ENCODE measurements around the gene EPG5.

Gene EPG5

DNA sequence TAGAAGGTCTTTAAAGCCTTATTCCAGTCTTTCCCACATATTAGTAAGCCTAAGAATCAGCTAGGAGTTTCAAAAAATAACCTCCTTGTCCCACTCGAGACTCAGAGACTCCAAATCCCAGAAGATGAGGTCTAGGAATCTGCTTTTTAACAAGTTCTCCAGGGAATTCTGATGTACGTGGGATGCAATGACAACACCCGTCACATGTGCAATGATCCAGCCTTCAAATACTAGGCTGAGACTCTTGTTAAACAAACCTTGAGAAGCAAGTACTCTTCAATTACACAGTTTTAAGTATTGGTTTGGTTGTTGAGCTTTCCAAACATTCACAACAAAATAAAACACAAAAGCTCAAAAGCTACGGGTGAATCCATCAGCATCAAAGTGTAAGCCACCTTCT lies 53.9 kb downstream of the EPG5 start:
- no peak for TF ChIP-seq ZNF274 (IDR thresholded peaks at IDR 0.05; ENCODE audit: low read depth, low read length)
- H3K4me3 ChIP-seq (ENCODE audit: low read length) = no peak overlapping the region

DNA sequence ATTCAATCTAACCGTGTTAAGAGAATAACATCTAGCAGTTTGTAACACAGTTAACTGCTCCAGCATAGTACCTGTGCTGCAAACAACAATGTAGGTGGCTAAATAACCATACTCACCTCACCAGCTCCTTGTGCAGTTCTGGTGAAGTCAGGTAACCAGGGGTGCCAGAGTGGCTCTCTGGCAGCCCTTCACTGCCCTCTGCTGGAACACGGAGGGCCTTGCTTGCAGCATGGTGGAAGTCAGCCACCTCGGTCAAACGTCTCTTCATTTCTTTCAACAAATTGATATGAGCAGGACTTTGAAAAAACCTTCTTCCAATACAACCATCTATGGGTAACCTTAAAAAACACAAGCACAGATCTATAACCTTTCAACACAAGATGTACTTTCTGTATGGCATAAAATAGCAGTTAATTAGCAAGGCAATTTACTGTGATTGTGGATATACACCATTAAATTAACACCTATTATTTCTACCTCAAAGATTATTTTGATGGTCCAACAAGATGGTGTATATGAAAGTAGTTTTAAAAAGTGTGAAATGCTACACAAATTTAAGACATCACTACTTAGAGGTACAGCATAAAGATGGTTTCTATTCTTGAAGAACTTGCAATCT lies 56.6 kb downstream of the EPG5 start:
- TF ChIP-seq ZNF274 (IDR thresholded peaks at IDR 0.05; ENCODE audit: low read depth, low read length) = no peak
- no peak overlapping the region for H3K4me3 ChIP-seq (ENCODE audit: low read length)

DNA sequence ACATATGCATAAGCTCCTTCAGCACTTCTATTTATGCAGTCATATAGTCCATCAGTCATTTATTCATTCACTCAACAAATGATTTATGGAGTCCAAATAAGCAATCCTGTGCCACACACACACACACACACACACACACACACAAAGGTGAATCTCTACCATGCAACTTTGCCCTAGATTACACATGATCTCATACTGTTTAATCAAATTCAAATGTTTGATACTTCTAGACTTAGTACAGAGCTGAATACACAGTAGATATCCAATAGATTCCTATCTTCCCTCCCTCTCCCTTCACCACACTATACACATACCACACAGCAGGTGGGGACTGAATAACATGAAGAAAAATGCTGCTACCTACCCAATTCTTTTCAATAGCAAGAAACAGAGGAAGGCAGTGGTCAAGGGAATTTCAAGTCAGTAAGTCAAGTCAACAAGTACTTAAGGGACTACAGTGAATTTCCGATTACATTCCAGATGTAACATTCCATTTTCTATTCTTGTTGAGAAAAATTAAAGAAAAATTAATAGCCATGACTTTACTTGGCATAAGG lies 65.4 kb downstream of the EPG5 start:
- H3K4me3 ChIP-seq (ENCODE audit: low read length) = no peak overlapping the region
- TF ChIP-seq ZNF274 (IDR thresholded peaks at IDR 0.05; ENCODE audit: low read depth, low read length) = no peak

DNA sequence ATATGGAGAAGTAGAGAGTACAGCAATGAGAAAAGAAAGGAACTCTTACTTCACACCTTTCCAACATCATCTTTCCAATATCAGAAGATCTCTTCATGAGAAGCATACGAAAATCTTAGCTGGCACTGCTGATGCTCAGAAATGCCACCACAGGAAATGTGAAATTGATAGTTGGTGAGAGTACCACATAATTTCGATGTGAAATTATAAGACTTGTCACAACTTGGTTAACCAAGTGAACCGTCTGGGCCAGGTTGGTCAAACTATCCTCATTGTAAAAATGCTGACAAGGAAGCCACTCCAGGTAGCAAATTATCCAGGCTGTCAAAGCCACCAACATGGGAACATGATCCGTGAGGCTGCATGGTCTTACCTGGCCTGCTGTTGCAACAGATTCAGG lies 66.5 kb downstream of the EPG5 start:
- no peak for TF ChIP-seq ZNF274 (IDR thresholded peaks at IDR 0.05; ENCODE audit: low read depth, low read length)
- H3K4me3 ChIP-seq (ENCODE audit: low read length) = no peak overlapping the region

DNA sequence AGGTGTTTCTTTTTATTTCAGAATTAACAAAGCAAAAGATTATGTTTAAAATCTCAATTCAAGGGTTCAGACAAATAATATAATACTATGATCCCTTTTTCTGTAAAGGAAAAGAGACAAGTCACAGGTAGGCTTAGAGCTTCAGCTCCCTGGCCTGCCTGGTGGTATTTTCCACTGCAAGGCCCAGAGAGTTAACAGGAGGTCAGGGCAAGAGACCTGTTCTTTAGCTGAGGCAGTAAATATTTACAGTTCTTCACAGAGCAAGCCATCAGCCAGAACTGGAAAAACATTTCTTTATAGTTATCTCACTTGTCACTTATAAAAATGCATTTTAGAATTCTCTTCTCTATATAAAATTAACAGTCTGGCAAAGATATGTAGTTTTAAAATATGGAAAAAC lies 70.1 kb downstream of the EPG5 start:
- H3K4me3 ChIP-seq (ENCODE audit: low read length) = no peak overlapping the region
- TF ChIP-seq ZNF274 (IDR thresholded peaks at IDR 0.05; ENCODE audit: low read depth, low read length) = no peak

DNA sequence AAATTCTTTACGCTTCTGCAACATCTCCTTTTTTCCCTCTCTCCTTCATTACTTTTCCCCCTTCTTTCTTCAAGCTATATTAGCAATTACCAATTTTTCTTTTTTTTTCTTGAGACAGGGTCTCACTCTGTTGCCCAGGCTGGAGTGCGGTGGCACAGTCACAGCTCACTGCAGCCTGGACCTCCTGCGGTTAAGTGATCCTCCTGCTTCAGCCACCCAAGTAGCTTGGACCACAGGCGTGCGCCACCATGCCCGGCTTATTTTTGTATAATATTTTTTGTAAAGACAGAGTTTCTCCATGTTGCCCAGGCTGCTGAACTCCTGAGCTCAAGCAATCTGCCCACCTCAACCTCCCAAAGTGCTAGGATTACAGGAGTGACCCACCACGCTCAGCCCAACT lies 70.7 kb downstream of the EPG5 start:
- no peak for TF ChIP-seq ZNF274 (IDR thresholded peaks at IDR 0.05; ENCODE audit: low read depth, low read length)
- H3K4me3 ChIP-seq (ENCODE audit: low read length) = no peak overlapping the region

DNA sequence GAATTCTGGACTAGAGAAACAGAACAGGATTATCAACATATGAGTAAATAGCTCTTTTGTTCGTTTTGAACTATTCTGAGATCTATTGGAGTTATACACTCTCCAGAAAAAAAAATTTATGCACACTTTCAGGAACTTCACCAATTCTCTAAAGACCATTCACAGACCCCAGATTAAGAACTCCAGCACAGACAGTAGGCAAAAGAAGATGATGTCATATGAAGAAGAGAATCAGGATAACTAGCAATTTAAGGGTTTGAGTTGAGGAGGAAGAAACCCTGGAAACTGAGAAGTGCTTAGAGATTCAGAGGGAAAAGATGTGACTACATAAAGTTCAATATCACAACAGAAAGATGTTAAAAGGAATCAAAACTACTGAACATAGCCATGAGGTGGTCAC lies 71.8 kb downstream of the EPG5 start:
- no peak overlapping the region for H3K4me3 ChIP-seq (ENCODE audit: low read length)
- TF ChIP-seq ZNF274 (IDR thresholded peaks at IDR 0.05; ENCODE audit: low read depth, low read length) = no peak

DNA sequence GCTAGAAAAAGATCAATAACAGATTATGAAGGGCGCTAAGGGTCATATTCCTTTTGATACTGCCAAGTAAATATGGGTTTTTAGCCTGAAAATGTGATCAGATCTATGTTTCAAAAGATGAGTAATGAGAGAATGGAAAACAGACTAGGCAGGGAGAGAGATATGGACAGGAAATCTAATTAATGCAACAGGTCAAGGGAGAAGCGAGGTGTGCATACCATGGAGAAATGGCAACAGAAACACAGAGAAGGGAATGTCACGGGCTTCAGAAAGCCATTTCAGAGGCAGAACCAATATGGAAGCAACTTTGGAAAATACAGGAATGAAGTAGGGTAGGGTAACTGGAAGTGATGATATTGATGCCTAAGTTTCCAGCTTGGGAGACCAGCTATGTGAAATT lies 72.3 kb downstream of the EPG5 start:
- TF ChIP-seq ZNF274 (IDR thresholded peaks at IDR 0.05; ENCODE audit: low read depth, low read length) = no peak
- H3K4me3 ChIP-seq (ENCODE audit: low read length) = no peak overlapping the region

DNA sequence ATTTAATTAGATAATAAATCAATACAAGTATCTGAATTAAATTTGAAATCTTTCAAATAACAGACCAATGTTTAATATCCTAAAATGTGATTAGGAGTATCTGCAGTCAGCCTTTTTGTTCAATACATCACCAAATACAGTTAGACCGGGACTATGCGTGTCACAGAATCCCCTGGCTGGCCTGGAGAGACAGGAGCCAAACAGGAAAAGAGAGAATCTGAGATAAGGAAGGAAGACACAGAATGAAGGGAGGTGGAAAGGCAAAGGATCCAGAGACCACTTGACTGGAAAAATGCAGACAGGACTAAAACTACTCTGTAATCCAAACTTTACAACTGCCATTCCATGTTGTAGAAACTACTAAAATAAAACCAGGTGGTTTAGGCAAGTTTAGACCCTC lies 75.3 kb downstream of the EPG5 start:
- H3K4me3 ChIP-seq (ENCODE audit: low read length) = no peak overlapping the region
- no peak for TF ChIP-seq ZNF274 (IDR thresholded peaks at IDR 0.05; ENCODE audit: low read depth, low read length)

DNA sequence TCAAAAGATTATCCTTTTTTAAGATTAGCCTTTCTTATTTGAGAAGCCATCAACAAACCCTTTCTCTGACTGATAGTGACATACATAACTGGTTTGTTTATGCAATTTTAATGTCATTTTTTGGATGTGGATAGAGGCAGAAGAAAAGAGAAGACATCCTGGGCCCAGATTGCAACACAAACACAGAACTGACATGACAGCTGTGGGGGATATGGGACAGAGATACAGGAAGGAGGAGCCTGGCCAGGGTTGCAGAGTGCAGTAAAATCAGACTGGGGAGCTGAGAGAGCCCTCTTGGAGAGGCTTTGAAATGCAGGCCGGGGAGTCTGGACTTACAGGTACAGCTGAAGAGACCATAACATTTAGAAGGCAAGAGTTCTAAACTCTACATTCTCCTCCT lies 76.5 kb downstream of the EPG5 start:
- no peak overlapping the region for H3K4me3 ChIP-seq (ENCODE audit: low read length)
- no peak for TF ChIP-seq ZNF274 (IDR thresholded peaks at IDR 0.05; ENCODE audit: low read depth, low read length)

DNA sequence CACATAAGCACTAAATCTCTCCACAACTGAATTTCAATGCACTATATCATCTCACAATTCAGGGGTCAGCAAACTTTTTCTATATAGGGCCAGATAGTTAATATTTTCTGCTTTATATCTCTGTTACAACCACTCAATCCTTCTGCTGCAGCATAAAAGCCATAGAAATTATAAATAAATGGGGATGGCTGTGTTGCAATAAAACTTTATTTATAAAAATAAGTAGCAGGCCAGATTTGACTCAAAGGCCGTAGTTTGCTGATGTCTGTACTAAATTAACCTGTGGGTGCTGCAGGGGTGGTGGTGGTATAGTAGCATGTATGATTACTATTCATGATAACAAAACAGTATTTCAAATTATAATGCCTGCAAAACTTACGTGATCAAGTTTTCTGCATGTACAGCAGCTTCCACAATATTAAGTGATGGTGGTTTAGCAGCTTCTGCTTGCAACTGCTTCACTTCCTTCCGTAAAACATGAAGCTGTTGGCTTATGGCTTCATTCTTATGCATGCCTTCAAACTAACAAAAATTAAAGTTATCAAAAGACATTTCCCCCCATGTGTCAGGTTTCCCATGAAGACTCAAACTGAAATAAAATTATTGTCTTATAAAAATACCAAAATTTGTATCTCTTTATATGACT lies 77.6 kb downstream of the EPG5 start:
- no peak overlapping the region for H3K4me3 ChIP-seq (ENCODE audit: low read length)
- TF ChIP-seq ZNF274 (IDR thresholded peaks at IDR 0.05; ENCODE audit: low read depth, low read length) = no peak

DNA sequence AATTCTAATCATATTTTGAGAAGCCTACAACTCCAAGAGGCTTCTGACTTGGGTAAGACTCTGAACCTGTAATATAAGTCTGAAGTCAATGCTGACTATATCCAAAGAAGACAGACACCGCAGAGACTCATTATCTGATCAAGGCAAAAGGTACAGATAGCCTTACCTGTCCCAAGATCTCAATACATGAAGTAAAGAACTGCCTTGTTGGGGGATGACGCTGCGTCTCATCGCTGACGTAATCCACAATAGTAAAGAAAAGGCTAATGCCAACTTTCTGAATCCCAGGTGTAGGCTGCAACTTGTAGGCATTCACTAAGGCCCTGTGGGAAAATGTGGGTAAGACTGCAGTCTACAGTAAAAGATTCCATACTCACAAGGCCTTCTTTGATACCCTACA lies 79.5 kb downstream of the EPG5 start:
- H3K4me3 ChIP-seq (ENCODE audit: low read length) = no peak overlapping the region
- no peak for TF ChIP-seq ZNF274 (IDR thresholded peaks at IDR 0.05; ENCODE audit: low read depth, low read length)

DNA sequence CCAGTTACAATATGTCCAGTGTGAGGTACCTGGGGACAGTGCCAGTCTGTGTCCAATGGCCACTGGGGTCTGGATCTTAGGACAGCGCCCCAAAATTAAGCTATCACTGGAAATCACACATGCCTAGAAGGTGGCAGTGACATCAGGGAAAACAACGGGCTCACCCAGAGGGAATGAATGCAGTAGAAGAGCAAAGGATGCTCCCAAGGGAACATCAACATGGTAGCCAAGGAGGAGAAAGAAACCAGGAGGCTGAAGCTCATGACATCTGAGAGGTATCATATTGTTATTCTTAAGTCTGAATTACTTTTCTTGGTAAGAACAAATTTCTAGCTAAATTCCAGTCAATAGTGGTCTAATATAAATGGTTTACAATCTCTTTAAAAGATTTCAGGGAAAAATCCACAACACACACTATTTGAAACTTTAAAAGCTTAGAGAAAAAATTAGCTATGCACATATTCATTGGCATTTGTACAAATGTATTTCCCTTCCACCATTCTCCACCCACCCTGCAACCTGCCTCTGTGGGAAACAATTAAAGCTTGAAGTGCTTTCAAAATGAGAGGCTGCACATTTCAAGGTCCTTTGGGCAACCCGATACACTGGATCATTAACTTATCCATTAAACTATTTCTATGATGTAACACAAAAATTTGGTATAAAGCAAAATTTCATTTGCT lies 86.1 kb downstream of the EPG5 start:
- no peak overlapping the region for H3K4me3 ChIP-seq (ENCODE audit: low read length)
- no peak for TF ChIP-seq ZNF274 (IDR thresholded peaks at IDR 0.05; ENCODE audit: low read depth, low read length)

DNA sequence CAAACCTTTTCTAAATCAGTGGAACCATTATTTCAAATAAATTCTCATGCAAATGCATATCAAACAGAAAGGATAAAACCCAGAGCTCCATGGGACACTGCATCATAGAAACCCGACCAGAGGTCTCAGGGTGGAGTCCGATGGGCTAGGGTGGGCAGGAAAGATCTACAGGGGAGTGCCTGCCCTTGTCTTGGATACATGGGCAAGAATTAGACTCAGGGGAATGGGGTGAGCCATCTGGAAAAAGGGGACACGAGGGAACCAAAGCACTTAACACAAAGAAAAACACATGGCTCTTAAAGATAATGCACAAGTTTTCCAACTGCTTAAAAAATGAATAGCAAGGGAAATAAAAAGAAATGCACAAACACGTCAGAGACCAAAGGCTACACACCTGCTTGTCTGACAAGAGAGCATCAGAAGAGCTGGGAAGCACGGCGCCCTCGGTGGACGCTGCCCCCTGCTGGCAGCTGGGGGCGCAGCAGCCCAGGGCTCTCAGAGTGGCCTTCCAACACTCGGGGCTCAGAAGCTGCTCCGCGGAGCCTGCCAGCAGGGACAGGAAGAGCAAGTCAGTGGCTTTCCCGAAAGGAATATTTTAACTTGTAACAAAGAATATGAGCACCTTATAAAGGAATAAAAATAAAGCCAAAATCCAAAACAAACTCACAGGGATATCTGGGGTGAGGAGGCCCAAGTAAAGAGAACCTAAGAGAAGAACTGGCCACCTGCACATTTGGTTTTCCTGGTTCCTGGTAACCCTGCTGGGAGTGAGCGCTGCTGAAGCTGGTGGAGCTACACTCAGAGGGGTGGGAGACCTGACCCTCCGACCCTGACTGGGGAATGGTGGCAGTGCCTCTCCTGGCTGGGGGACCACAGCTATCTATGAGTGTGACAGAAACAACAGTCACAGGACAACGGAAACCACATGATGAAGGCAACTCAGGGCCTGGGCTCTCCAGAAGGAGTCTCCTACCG lies 87.2 kb downstream of the EPG5 start:
- no peak overlapping the region for H3K4me3 ChIP-seq (ENCODE audit: low read length)
- no peak for TF ChIP-seq ZNF274 (IDR thresholded peaks at IDR 0.05; ENCODE audit: low read depth, low read length)
